ENCODE measurements around the gene KDM4C.

- TF ChIP-seq POLR2A (IDR thresholded peaks at IDR 0.05; ENCODE audit: low read depth, low read length) (no peak), TAF1 (IDR thresholded peaks at IDR 0.05; ENCODE audit: borderline replicate concordance, low read depth, low read length) (no peak)
Measured at GRCh38 chr9:6779417-6780241, 21.9 kb downstream of the KDM4C start.
